Occipital lobe (tissue), 2 donors: ENCODE measurements around the gene ITGAL. TPM values are rescaled to one million over a fixed set of nuclear protein-coding genes. Genes with fewer than 3 reads are reported as not detected.
"Not testable (repeated sequence)": the region's sequence is repeated elsewhere in the genome, so short reads cannot be mapped to it uniquely, and the experiment has no call there.

ENCODE experiments used
- DNase-seq: peaks from one replicate; lab custom pipeline; 2025; lab: John Stamatoyannopoulos, UW
- total RNA-seq: library from RNA; depleted of rRNA; stranded (reverse); fragments of >200 nt; gene quantifications from one replicate; pipeline ENCODE4 v1.2.3, GENCODE V29; 2014

ITGAL gene
- total RNA-seq, 1 donor from 2014 or later = 1.1 TPM

DNA sequence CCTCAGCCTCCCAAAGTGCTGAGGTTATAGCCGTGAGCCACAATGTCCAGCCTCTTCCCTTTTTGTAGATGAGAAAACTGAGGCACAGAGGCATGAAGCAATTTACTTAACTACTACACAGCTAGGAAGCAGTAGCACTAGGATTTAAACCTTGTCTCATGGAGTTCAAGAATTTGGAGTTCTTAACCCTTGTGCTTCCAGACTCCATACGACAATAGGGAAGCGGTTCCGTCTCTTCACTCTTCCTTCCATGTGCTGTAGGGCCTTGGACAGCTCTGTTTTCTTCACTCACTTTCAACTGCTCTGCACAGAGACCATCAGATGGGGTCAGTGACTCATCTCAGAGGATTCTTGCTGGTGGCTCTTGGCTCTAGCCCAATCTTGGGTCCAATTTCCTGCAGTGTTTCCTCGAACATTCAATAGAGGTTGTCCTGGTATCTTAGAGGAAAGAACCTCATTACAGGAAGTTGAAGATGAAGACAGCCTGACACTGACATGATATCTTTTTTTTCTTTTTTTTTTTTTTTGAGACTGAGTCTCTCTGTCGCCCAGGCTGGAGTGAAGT, 19.3 kb downstream of the ITGAL start:
- DNase-seq = no peak

DNA sequence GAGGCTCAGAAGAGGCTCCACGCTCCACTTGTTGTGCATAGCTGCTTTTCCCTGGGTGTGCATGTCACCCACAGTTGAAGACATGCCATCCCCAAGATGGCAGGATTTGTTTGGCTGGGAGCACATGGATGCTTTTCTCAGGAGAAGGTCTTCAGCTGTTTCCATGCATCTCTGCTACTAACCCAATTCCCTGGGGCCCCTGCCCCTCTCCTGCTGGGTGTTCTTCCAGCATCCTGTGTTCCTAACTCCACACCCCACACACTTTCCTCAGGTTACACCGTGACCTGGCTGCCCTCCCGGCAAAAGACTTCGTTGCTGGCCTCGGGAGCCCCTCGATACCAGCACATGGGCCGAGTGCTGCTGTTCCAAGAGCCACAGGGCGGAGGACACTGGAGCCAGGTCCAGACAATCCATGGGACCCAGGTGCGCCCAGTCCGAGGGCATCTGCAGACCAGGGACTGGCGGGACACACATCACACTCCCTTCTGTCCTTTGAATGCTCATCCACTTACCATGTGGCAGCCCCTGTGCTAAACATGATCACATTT, 21.5 kb downstream of the ITGAL start:
- no peak for DNase-seq

DNA sequence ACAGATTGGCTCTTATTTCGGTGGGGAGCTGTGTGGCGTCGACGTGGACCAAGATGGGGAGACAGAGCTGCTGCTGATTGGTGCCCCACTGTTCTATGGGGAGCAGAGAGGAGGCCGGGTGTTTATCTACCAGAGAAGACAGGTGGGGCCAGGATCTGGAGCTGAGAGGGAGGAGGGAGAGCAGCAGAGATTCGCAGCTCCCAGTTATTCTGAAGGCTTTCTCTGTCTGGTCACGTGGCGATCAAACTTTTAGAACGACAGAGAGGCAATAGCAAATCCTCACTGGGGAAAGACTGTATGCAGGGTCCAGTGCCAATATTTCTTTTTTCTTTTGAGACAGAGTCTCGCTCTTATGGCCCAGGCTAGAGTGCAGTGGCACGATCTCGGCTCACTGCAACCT, 22.2 kb downstream of the ITGAL start:
- DNase-seq = no peak

DNA sequence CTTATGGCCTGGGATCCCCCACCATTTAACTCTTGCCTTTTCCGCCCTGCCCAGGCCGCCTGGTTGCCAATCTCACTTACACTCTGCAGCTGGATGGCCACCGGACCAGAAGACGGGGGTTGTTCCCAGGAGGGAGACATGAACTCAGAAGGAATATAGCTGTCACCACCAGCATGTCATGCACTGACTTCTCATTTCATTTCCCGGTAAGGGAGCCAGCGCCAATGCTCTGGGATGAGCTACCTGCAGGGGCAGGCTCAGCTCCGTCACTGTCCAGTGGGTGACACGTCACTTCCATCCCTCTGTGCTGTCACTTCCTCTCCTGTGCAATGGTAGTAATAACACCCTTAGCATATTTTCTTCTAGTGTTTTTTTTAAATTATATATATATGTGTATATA, 26.7 kb downstream of the ITGAL start:
- no peak for DNase-seq

DNA sequence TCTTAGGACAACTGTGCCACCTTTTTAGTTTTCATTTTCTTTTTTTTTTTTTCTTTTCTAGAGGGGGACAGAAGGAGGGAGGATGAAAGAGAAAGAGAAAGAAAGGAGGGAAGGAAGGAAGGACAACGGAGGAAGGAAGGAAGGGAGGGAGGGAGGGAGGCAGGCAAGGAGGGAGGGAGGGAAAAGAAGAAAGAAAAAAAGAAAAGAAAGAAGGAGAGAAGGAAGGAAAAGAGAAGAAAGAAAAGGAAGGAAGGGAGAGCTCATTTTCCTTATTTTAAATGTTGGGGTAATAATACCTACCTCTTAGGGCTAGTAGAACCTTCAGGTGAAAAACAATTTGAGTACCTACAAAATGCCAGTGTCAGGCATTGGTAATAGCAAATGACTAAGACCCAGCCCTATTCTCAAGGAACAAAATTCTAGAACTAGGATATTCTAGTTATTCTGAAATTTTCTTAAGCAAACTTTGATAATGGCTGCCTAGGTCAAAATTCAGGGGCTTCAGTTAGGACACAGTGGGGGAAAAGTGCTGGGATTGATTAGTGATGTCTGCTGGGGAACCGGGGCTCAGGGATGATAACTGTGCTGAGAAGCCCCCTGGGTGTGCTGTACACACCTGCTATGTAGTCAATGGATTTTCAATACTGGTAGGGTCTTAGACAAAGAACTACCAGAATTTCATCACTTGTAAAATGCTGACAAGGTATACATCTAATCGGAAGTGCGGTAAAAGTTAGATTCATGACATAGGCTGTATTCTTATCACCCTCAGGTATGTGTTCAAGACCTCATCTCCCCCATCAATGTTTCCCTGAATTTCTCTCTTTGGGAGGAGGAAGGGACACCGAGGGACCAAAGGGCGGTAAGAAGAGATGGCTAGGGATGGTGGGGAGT, 31.1 kb downstream of the ITGAL start:
- no peak for DNase-seq

DNA sequence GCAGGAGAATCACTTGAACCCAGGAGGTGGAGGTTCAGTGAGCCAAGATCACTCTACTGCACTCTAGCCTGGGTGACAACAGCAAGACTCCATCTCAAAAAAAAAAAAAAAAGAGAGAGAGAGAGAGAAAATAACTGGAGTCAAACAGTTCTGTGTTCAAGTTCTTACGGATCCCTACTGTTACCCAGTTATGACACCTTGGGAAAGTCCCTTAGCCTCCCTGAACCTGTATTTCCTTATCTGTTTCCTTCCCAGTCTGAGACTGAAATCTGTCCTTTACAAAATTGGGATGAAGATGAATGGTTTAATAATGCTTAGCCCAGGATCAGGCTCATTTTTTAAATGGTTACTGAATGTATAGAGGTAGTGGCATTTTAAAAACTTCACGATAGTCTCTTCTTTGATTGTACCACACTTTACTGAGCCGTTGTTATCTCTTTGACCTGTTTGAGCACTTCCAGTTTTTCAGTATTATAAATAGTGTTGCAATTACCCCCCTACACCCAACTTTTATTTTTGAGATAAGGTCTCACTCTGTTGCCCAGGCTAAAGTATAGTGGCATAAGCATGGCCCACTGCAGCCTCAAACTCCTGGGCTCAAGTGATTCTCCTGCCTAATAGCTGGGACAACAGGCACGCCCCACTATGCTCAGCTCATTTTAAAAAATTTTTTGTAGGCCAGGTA, 36.7 kb downstream of the ITGAL start:
- no peak for DNase-seq

DNA sequence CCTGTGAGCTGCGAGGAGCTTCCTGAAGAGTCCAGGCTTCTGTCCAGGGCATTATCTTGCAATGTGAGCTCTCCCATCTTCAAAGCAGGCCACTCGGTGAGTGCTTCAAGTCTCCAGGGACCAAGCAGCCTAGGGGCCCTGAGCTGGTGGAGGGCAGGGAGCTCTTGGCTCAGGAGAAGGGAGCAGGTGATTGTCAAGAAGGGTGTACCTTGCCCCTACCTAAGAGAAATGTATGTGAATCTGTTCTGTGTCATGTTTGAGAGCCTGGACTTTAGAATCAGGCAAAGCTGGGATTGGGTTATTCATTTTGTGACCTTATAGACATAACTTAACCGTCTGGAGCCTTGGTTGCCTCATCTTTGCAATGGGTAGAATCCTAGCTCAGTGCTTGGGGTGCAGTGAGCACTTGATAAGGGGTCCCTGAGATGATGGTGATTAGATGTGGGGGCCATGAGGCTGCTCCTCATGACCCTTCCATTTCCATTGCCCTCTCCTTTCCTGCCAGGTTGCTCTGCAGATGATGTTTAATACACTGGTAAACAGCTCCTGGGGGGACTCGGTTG, 37.9 kb downstream of the ITGAL start:
- DNase-seq = no peak

DNA sequence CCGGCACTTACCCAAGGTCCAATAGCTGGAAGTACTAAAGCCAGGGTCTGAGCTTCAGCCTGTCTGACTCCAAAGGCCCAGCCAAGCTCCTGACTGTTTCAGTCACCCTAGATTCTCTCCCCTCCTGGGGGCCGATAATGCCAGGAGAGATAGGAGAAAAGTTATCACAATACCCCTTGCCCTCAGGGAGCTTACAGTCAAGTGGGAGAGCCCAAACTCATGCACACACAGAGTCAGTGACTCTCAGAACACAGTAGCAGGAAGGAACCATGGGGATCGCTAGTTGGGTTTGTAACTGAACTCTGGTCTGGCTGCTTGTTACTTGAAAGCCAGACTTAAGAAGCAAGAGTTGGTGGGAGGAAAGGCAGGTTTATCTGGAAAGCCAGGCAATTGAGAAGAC, 39.0 kb downstream of the ITGAL start:
- no peak for DNase-seq

DNA sequence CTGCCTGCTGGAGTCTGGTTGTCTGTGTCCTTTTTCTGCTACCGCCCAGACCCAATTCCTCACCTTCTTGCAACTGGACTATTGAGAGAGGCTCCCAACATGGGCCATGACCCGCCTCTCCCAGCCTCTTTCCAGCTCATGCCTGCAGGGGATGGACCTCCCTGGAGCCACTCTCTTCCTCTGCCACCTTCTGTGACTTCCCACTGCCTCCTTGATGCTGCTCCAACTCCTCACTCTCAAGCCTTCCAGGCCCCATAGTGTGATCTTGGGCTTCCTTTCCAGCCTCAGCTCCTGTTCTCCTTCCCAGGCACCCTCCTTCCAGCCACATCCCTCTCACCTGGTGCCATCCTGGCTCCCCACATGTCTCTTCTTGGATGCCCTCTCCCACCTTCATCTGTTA, 42.7 kb downstream of the ITGAL start:
- no peak for DNase-seq

DNA sequence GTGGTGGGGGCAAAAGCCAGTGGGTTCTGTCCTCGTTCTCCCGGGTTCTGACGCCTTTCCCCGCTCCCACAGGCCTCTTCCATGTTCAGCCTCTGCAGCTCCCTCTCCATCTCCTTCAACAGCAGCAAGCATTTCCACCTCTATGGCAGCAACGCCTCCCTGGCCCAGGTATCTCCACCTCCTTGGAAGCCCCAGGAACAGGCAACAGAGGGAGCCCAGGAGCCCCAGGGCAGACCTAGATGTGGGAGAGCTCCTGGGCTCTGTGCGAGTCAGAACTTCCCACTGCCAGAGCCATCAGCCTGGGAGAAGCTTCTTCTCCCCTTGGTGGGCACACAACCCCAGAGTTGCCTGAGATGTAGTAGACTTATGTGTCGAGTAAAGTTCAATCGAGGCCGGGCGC, 46.0 kb downstream of the ITGAL start:
- no peak for DNase-seq

DNA sequence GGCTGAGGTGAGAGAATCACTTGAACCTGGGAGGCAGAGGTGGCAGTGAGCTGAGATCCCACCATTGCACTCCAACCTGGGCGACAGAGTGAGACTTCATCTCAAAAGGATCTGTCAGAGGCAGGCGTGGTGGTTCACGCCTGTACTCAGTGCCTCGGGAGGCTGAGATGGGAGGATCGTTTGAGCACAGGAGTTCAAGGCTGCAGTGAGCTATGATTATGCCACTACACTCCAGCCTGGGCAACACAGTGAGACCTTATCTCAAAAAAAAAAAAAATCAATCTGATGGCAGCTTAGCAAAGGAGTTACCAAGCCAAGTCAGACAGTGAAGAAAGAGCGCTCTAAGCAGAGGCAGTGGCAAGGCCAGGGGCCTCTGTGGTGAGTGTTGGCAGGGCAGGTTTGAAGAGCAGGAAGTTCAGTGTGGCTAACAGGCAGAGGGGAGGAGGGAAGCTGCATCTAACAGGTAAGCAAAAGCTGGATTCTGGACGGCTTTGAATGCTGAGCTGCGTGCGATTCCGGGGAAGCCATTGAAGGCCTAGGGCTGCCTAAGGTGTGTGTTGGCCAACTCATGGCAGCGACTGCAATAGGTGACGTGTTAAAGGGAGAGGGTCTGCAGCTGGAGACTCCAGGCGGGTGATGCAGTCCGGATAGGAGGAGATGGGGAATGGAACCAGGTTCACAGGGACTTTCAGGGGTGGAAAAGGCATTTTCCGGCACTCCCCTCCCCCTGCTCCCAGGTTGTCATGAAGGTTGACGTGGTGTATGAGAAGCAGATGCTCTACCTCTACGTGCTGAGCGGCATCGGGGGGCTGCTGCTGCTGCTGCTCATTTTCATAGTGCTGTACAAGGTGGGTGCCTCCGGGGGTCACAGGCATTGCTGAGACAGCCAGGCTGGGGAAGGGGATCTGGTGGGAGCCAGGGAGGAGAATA, 46.8 kb downstream of the ITGAL start:
- DNase-seq = no peak

DNA sequence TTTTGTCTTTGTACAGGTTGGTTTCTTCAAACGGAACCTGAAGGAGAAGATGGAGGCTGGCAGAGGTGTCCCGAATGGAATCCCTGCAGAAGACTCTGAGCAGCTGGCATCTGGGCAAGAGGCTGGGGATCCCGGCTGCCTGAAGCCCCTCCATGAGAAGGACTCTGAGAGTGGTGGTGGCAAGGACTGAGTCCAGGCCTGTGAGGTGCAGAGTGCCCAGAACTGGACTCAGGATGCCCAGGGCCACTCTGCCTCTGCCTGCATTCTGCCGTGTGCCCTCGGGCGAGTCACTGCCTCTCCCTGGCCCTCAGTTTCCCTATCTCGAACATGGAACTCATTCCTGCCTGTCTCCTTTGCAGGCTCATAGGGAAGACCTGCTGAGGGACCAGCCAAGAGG, 48.9 kb downstream of the ITGAL start:
- DNase-seq = no peak

DNA sequence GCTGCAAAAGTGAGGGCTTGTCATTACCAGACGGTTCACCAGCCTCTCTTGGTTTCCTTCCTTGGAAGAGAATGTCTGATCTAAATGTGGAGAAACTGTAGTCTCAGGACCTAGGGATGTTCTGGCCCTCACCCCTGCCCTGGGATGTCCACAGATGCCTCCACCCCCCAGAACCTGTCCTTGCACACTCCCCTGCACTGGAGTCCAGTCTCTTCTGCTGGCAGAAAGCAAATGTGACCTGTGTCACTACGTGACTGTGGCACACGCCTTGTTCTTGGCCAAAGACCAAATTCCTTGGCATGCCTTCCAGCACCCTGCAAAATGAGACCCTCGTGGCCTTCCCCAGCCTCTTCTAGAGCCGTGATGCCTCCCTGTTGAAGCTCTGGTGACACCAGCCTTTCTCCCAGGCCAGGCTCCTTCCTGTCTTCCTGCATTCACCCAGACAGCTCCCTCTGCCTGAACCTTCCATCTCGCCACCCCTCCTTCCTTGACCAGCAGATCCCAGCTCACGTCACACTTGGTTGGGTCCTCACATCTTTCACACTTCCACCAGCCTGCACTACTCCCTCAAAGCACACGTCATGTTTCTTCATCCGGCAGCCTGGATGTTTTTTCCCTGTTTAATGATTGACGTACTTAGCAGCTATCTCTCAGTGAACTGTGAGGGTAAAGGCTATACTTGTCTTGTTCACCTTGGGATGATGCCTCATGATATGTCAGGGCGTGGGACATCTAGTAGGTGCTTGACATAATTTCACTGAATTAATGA, 49.5 kb downstream of the ITGAL start:
- DNase-seq = no peak

DNA sequence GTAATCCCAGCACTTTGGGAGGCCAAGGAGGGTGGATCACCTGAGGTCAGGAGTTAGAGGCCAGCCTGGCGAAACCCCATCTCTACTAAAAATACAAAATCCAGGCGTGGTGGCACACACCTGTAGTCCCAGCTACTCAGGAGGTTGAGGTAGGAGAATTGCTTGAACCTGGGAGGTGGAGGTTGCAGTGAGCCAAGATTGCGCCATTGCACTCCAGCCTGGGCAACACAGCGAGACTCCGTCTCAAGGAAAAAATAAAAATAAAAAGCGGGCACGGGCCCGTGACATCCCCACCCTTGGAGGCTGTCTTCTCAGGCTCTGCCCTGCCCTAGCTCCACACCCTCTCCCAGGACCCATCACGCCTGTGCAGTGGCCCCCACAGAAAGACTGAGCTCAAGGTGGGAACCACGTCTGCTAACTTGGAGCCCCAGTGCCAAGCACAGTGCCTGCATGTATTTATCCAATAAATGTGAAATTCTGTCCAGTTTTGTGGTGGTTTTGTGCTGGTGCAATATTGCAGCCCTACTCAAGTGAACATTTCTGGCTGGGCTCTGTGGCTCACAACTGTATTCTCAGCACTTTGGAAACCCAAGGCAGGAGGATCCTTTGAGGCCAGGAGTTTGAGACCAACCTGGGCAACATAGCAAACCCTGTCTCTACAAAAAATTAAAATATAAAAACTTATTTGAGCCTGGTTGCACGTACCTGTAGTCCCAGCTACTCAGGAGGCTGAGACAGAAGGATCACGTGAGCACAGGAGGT, 50.3 kb downstream of the ITGAL start:
- DNase-seq = not testable (repeated sequence)

DNA sequence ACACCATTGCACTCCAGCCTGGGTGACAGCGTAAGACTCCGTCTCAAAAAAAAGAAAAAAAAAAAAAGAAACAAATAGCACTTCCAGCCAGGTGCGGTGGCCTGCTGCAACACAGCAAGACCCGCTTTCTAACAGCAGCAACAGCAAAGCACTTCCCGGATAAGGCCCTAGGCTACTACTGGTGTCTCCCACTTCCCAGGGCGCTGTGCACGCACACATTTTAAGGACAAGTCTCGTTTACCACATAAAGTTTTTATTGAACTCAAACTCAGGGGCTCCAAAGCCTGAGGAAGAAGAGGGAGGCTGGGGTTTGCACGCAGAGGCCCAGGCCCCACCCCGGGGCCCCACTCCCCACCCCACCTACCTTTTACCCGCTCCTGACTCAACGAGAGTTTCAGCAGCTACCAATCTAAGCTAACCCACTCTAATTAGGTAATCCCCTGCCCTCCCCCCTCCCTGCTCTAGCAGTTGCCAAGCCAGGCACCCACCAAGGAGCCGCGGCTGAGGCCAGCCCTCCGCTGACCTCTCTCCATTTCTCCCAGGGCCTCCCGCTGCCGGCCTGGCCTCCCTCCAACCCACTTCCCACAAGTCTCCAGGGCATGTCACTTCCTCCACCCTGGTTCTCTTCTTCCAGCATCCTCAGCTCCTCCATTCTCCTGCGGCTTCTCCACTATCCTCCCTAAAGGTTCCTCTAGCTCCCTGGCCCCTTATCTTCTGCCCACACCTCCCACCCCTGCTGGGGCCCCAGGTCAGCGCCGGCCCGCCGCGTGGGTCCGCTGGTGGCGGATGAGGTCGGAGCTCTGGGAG, 51.4 kb downstream of the ITGAL start:
- DNase-seq = no peak

DNA sequence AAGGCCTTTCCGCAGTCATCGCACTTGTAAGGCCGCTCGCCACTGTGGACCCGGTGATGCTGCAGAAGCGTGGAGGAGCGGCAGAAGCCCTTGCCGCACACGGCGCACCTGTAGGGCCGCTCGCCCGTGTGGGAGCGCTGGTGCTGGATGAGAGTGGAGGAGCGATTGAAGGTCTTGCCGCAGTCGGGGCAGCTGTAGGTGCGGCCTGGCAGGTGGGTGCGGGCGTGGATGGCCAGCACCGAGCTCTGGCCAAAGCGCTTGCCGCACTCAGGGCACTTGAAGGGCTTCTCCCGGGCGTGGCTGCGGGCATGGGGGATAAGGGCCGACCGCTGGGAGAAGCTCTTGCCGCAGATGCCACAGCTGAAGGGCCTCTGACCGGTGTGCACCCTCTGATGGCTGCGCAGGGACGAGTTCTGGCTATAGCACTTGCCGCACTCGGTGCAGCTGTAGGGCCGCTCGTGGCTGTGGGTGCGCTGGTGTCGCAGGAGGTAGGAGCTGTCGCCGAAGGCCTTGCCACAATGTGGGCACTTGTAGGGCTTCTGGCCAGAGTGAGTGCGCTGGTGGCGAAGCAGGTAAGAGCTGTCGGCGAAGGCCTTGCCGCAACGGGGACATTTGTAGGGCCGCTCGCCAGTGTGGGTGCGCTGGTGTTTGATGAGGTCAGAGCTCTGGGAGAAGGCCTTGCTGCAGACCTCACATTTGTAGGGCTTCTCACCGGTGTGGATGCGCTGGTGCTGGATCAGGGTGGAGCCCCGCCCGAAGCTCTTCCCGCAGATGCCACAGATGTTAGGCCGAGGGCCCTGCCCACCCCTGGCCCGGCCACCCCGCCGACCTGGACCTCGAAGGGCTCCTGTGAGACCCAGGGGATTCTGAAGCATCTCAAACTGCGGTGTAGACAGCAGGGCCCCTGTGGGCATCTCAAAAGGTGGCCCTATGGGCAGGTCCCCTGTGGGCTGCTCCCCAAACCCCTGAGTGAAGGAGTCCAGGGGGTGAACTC, 52.3 kb downstream of the ITGAL start:
- no peak for DNase-seq

DNA sequence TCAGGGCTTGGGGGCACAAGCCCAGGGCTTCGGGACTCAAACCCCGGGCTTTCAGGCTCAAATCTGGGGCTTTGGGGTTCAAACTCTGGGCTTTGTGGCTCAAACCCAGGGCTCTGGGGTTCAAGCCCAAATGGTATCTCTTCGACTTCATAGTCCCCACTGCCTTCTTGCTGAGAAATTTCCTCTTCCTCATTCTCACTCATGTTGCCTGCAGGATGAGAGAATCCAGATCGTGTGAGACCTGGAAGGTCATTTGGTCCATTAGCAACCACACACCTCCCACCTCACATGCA, 53.2 kb downstream of the ITGAL start:
- DNase-seq = no peak
